C4-2B (cell line): Measurements from ENCODE around the gene CACNB2.

Experiments used
- ZFX ChIP-seq: fragments of 450-650 bp; IDR thresholded peaks from 2 replicates; pipeline ENCODE4 v1.6.1; 2017
- TF ChIP-seq, protein P1 (sequence below): fragments of 450-650 bp; conservative IDR thresholded peaks from 2 replicates; pipeline ENCODE4 v1.5.1; 2017; ENCODE audit warnings: mild to moderate bottlenecking

DNA sequence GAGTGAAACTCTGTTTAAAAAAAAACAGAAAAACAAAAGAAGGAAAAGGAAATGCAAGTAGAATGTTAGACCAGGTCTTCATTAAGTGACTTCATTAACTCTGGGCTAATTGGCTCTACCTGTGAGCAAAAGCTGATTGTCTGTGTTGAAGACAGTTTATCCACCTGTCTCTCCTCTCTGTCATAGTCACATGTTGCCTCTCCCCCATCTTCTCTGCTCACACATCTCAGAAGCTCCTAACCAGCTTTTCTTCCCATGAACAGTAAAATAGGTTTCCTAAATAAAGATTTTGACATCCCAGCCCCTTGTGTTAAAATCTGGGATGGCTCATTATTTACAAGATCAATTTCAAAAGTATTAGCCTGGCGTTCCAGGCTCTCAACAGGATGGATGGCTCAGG is 222.7 kb downstream of the CACNB2 start:
- TF ChIP-seq, protein P1, sequence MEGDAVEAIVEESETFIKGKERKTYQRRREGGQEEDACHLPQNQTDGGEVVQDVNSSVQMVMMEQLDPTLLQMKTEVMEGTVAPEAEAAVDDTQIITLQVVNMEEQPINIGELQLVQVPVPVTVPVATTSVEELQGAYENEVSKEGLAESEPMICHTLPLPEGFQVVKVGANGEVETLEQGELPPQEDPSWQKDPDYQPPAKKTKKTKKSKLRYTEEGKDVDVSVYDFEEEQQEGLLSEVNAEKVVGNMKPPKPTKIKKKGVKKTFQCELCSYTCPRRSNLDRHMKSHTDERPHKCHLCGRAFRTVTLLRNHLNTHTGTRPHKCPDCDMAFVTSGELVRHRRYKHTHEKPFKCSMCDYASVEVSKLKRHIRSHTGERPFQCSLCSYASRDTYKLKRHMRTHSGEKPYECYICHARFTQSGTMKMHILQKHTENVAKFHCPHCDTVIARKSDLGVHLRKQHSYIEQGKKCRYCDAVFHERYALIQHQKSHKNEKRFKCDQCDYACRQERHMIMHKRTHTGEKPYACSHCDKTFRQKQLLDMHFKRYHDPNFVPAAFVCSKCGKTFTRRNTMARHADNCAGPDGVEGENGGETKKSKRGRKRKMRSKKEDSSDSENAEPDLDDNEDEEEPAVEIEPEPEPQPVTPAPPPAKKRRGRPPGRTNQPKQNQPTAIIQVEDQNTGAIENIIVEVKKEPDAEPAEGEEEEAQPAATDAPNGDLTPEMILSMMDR = no peak
- TF ChIP-seq ZFX = no peak
